Gastroesophageal sphincter (tissue), 3 donors: ENCODE measurements around the gene CFDP1.

Source experiments
- POLR2AphosphoS5 ChIP-seq: sonication (generic); formaldehyde crosslinking; IDR thresholded peaks from one replicate; pipeline ENCODE4 v1.6.1; 2017; ENCODE audit warnings: antibody characterized with exemption
- TF ChIP-seq, protein P1 (sequence below), 4 experiments: fragments of 200-600 bp in 2 of 4; fragments of 450-650 bp in 2 of 4; sonication (generic) in 1 of 4; IDR thresholded peaks; one replicate each; pipeline ENCODE4 v1.5.1; 2017 to 2019; ENCODE audit warnings: antibody characterized with exemption in 4 of 4, mild to moderate bottlenecking in 2 of 4, moderate library complexity in 2 of 4

DNA sequence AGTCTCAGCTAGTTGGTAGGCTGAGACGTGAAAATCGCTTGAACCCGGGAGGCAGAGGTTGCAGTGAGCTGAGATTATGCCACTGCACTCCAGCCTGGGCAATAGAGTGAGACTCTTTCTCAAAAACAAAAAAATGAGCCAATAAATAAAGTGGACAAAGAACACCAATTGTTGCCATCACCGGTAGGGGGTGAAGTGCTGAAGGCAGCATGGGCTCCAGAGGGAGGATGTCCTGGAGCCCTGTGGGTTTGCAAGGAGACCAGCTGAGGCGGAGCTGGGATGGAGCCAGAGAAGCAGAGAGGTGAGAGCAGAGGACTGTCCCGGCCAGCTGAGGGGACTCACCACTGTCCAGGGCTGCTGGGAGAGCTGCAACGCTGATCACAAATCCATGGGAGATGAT lies 48.2 kb upstream of the CFDP1 start:
- TF ChIP-seq, protein P1, sequence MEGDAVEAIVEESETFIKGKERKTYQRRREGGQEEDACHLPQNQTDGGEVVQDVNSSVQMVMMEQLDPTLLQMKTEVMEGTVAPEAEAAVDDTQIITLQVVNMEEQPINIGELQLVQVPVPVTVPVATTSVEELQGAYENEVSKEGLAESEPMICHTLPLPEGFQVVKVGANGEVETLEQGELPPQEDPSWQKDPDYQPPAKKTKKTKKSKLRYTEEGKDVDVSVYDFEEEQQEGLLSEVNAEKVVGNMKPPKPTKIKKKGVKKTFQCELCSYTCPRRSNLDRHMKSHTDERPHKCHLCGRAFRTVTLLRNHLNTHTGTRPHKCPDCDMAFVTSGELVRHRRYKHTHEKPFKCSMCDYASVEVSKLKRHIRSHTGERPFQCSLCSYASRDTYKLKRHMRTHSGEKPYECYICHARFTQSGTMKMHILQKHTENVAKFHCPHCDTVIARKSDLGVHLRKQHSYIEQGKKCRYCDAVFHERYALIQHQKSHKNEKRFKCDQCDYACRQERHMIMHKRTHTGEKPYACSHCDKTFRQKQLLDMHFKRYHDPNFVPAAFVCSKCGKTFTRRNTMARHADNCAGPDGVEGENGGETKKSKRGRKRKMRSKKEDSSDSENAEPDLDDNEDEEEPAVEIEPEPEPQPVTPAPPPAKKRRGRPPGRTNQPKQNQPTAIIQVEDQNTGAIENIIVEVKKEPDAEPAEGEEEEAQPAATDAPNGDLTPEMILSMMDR (IDR thresholded peaks at IDR 0.05) = no peak
- no peak for TF ChIP-seq POLR2AphosphoS5
